ACC112 (cell line): ENCODE measurements around the gene ZNF227.
A peak's percentile ranks its signal among the peaks of the same experiment; 100 is the strongest.
"Not testable (repeated sequence)": the region's sequence is repeated elsewhere in the genome, so short reads cannot be mapped to it uniquely, and the experiment has no call there.

Source experiments
- H2AFZ ChIP-seq: fragments of 200-600 bp; sonication (generic); one replicate; pipeline ENCODE4 v1.6.0; 2017; ENCODE audit warnings: antibody characterized with exemption, low read length; ENCODE audit not compliant: unreplicated experiment
- H3K27ac ChIP-seq: fragments of 200-600 bp; sonication (generic); 2 replicates; pipeline ENCODE4 v1.5.1; 2014; ENCODE audit warnings: low read depth, mild to moderate bottlenecking, antibody characterized with exemption, low read length, moderate library complexity
- H3K27me3 ChIP-seq: fragments of 200-600 bp; sonication (generic); 2 replicates; pipeline ENCODE4 v1.6.1; 2014; ENCODE audit warnings: mild to moderate bottlenecking, antibody characterized with exemption, low read length, moderate library complexity, mixed read lengths; ENCODE audit not compliant: insufficient read depth
- H3K36me3 ChIP-seq: fragments of 200-600 bp; sonication (generic); 2 replicates; pipeline ENCODE4 v1.6.1; 2016; ENCODE audit warnings: mild to moderate bottlenecking, antibody characterized with exemption, low read length, moderate library complexity, mixed read lengths; ENCODE audit not compliant: insufficient read depth
- H3K4me1 ChIP-seq: fragments of 200-600 bp; sonication (generic); one replicate; pipeline ENCODE4 v1.6.1; 2016; ENCODE audit warnings: low read length, mixed read lengths; ENCODE audit not compliant: insufficient read depth, unreplicated experiment, control insufficient read depth
- H3K4me3 ChIP-seq: fragments of 200-600 bp; sonication (generic); 2 replicates; pipeline ENCODE4 v1.5.1; 2014; ENCODE audit warnings: mild to moderate bottlenecking, low read depth, low read length
- H3K79me2 ChIP-seq: fragments of 200-600 bp; sonication (generic); one replicate; pipeline ENCODE4 v1.6.0; 2016; ENCODE audit warnings: low read length; ENCODE audit not compliant: control insufficient read depth, unreplicated experiment, insufficient read depth

The ZNF227 gene

DNA sequence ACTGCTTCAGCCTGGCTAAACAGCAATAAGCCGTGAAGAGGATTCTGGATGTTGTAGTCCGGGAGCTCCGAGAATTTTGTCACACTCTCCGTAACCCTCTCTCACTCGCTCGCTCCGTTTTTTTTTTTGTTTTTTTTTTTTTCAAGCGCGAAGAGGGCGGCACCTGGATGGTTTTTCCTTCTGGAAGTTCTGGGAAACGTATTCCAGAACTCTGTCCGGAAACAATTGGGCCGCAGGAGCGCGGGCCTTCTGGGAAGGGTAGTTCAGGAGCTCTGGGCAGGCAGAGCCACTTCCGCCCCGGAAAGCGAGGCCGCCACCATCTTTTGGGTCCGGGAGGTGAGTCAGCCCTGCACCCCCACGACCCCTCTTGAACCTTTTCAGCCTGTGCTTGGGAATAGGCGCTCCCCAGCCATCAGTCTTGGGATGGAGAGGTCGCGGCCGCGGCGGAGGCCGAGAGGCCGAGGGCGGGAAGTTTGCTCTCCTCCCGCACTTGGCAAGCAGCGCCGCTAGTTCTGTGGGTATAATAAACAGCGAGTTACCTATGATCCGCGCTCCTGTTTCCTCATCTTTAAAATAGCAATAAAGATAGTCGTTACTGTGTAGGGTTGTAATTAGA is at the start of gene ZNF227:
Gene ZNF227, plus strand, starts transcription at position 283 of the 616 bp plus-strand sequence. CDS start 5,261 bp downstream, outside the sequence.
- no peaks in the 10 kb centered on the region for H3K27me3 ChIP-seq
- H3K4me3 ChIP-seq, result peak within 1 kb of the TSS; percentile 88
- peaks cover 12% of the 10 kb centered on the region for H3K79me2 ChIP-seq
- peak within 1 kb of the TSS; percentile 50 for H3K27ac ChIP-seq
- H3K36me3 ChIP-seq, result 0 out of 2 replicates have a peak, but pooled peaks cover 3% of the 10 kb centered on the region
- H2AFZ ChIP-seq, result peak within 1 kb of the TSS; percentile 92
- no peaks in the 10 kb centered on the region for H3K4me1 ChIP-seq

DNA sequence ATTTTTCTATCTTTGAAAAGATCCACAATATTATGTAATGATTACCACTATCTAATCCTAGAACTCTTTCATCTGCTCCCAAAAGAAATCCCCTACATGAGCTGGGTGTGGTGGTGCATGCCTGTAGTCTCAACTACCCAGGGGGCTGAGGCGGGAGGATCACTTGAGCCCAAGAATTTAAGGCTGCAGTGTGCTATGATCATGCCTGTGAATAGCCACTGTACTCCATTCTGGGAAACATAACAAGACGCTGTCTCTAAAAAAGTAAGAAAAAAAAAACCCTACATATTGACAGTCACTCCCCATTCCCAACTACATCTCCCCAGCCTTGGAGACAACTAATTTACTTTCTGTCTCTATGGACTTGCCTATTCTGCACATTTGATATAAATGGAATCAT is 48.5 kb upstream of the ZNF227 start:
- Histone ChIP-seq H3K79me2 (peaks cover 20% of the 10 kb centered on the region), H2AFZ (no peak overlapping the region), H3K27me3 (no peaks in the 10 kb centered on the region), H3K4me3 (no peak overlapping the region), H3K27ac (no peak overlapping the region), H3K36me3 (peaks cover 21% of the 10 kb centered on the region), H3K4me1 (no peaks in the 10 kb centered on the region)

DNA sequence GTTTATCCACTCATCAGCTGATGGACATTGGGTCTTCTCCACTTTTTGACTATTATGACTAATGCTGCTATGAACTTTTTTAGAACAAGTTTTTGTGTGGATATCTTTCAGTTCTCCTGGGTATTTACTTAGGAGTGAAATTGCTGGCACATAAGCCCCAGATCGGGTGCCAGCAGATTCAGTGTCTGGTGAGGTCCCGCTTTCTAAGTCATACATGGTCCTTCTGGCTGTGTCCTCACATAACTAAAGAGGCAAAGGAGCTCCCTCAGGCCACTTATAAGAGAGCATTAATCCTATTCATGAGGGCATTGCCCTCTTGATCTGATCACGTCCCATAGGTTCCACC is 48.0 kb upstream of the ZNF227 start:
- H3K27me3 ChIP-seq, result no peaks in the 10 kb centered on the region
- no peak overlapping the region for H2AFZ ChIP-seq
- H3K79me2 ChIP-seq, result peaks cover 20% of the 10 kb centered on the region
- peak overlapping the region; percentile 73 for H3K27ac ChIP-seq
- peaks cover 24% of the 10 kb centered on the region for H3K36me3 ChIP-seq
- H3K4me3 ChIP-seq, result peak overlapping the region; percentile 97
- H3K4me1 ChIP-seq, result no peaks in the 10 kb centered on the region

DNA sequence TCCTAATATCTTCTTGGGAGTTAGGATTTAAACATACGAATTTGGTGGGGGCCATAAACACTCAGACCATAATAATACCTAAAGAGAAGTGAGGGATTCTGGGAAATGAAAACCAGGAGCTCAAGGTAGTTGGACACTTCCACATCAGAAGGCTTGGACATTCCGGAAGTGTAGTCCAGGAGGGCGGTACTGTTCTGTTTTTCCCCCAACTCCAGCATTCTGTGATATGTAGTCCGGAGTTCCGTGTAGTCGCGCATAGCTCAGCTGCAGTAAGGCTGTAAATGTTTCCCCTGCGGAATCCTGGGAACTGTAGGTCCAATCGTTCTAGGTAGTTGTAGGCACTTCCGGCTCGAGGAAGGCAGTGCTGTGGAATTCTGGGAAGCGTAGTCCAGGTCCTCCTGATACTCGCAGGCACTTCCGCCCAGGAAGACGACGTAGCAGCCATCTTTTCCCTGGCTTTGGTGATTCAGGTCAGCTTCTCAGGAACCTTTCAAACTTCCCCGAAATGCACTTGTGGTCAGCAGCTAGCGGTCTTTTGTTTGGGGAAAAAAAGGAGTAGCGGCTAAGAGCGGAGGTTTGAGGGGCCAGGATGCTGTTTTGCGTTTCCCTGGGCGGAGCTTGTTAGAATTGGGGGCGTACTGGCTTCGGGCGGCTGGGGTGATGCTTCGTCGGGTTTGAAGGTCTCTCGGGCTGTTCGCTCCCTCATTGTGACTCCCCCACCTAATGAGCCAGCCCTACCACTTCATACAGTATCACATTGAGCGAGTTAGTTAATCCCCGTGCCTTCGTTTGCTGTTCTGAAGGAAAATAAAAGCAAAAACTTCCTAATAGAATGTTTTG is 47.4 kb upstream of the ZNF227 start, which contains the start of gene ZNF226:
Gene ZNF226, plus strand, starts transcription at position 428 of the 840 bp plus-strand sequence. CDS start 4,981 bp downstream, outside the sequence.
- Histone ChIP-seq H3K79me2 (peaks cover 20% of the 10 kb centered on the region), H3K4me1 (no peaks in the 10 kb centered on the region), H3K4me3 (peak within 1 kb of the TSS; percentile 97), H2AFZ (peak within 1 kb of the TSS; percentile 95), H3K27me3 (no peaks in the 10 kb centered on the region), H3K27ac (peak within 1 kb of the TSS; percentile 73), H3K36me3 (peaks cover 30% of the 10 kb centered on the region)

DNA sequence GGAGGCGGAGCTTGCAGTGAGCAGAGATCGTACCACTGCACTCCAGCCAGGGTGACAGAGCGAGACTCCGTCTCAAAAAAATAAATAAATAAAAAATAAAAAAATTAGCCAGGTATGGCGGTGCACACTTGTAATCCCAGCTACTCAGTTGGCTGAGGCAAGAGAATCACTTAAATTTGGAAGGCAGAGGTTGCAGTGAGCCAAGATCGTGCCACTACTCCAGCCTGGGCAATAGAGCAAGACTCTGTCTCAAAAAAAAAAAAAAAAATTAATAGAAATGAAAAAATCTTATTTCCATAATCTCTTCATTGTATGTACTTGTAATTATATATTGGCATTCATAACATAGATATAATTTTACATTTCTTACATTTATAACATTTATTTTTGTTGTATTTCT is 41.7 kb upstream of the ZNF227 start:
- not testable (repeated sequence) for H2AFZ ChIP-seq, H3K4me1 ChIP-seq, H3K4me3 ChIP-seq, H3K27ac ChIP-seq, H3K27me3 ChIP-seq
- Histone ChIP-seq H3K79me2 (peaks cover 15% of the 10 kb centered on the region), H3K36me3 (peaks cover 81% of the 10 kb centered on the region)

DNA sequence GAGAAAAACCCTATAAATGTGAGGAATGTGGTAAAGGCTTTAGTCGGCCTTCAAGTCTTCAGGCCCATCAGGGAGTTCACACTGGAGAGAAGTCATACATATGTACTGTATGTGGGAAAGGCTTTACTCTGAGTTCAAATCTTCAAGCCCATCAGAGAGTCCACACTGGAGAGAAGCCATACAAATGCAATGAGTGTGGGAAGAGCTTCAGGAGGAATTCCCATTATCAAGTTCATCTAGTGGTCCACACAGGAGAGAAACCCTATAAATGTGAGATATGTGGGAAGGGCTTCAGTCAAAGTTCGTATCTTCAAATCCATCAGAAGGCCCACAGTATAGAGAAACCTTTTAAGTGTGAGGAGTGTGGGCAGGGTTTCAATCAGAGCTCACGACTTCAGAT is 35.7 kb upstream of the ZNF227 start:
- H3K27me3 ChIP-seq, result no peaks in the 10 kb centered on the region
- H3K79me2 ChIP-seq, result no peaks in the 10 kb centered on the region
- no peak overlapping the region for H2AFZ ChIP-seq
- no peak overlapping the region for H3K27ac ChIP-seq
- peaks cover 61% of the 10 kb centered on the region for H3K36me3 ChIP-seq
- no peaks in the 10 kb centered on the region for H3K4me1 ChIP-seq
- no peak overlapping the region for H3K4me3 ChIP-seq

DNA sequence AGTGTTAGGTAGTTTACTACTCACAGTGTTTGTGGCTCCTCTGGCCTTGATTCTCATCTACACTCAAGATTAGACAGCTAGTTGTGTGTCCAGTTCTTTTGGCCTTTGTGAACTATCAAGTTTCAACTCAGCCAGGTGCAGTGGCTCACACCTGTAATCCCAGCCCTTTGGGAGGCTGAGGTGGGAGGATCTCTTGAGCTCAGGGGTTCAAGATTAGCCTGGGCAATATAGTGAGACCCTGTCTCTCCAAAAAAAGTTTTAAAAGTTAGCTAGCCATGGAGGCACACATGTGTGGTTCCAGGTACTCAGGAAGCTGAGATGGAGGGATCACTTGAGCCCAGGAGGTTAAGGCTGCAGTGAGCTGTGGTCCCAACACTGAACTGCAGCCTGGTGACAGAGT is 31.4 kb upstream of the ZNF227 start:
- Histone ChIP-seq H3K4me3 (no peak overlapping the region), H2AFZ (no peak overlapping the region), H3K4me1 (no peaks in the 10 kb centered on the region), H3K27me3 (no peaks in the 10 kb centered on the region), H3K79me2 (no peaks in the 10 kb centered on the region), H3K36me3 (peaks cover 17% of the 10 kb centered on the region), H3K27ac (no peak overlapping the region)

DNA sequence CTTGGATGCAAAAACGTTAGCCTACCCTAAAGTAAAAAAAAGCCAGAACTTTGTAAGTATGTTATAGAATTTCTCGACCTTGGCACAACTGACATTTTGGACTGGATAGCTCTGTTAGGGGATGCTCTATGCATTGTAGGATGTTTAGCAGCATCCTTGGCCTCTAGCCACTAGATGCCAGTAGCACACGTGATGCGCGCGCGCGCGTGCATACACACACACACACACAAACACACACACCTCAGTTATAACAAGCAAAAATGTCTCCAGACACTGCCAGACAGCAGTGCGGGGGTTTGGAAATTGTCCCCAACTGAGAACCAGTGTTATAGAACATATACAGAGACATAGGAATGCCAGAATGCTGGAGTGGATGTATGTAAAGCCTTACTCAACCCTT is 30.2 kb upstream of the ZNF227 start:
- no peak overlapping the region for H3K4me3 ChIP-seq
- no peaks in the 10 kb centered on the region for H3K79me2 ChIP-seq
- no peak overlapping the region for H2AFZ ChIP-seq
- no peaks in the 10 kb centered on the region for H3K4me1 ChIP-seq
- peaks cover 5% of the 10 kb centered on the region; the same call in 1 of the 2 replicates for H3K36me3 ChIP-seq
- no peaks in the 10 kb centered on the region for H3K27me3 ChIP-seq
- no peak overlapping the region for H3K27ac ChIP-seq

DNA sequence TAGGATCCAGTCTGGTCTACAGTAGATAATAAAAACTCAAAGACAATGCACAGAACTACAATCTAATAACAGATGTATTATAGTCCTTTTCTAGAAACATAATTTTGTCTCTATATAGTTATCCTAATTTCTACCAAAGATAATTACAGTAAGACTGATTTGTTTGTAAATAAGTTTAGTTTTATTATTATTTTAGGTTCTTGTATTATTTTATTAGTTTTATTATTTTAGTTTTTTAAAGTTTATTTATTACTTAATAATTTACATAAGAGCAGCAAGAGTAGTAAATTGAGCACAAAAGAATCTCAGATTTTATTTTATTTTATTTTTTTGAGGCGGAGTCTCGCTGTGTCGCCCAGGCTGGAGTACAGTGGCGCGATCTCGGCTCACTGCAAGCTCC is 22.3 kb upstream of the ZNF227 start:
- Histone ChIP-seq H3K79me2 (no peaks in the 10 kb centered on the region), H3K27ac (no peak overlapping the region), H3K27me3 (no peaks in the 10 kb centered on the region), H3K4me1 (no peaks in the 10 kb centered on the region), H3K36me3 (no peaks in the 10 kb centered on the region), H2AFZ (no peak overlapping the region), H3K4me3 (no peak overlapping the region)

DNA sequence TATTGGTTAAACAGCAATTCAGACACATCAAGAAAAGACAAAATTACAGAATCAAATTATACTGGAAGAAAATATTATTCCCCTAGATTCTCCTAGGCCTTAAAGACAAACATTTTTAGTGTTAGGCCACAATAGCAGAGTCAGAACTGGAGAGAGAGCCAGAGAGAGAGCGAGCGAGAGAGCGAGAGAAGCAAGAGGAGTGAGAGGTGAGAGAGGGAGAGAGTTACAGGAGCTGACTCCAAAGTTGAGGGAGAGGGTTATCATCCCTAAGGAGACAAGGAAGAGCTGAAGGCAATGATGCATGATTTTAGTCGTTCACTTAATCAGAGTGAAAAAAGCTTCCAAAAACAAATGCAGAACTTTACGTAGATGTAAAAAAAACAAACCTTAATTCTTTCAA is 20.2 kb upstream of the ZNF227 start:
- Histone ChIP-seq H3K4me1 (no peaks in the 10 kb centered on the region), H3K36me3 (no peaks in the 10 kb centered on the region)

DNA sequence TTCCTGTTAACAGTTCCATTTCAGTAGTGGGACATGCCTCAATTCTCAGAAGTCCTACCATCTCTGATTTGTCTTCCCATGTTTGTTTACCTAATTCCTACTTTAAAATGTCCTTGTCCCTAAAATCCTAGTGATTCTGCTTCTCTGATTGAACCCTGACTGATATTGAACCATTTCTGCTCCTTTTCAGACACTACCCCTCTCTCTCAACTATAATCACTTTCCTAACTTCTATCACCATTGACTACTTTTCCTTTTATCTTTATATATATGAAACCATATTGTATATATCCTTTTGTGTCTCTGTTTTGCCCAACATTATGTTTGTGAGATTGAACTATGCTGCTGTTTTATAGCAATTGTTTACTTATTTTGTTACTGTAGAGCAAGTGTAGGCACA is 15.6 kb upstream of the ZNF227 start:
- H3K36me3 ChIP-seq, result no peaks in the 10 kb centered on the region
- no peaks in the 10 kb centered on the region for H3K79me2 ChIP-seq
- H3K4me1 ChIP-seq, result no peaks in the 10 kb centered on the region
- no peak overlapping the region for H2AFZ ChIP-seq
- H3K4me3 ChIP-seq, result no peak overlapping the region
- H3K27ac ChIP-seq, result no peak overlapping the region
- no peaks in the 10 kb centered on the region for H3K27me3 ChIP-seq

More for the DNA sequence above, 20.2 kb upstream of the ZNF227 start:
- H3K27ac ChIP-seq, result no peak overlapping the region
- H3K79me2 ChIP-seq, result no peaks in the 10 kb centered on the region
- no peak overlapping the region for H3K4me3 ChIP-seq
- H2AFZ ChIP-seq, result no peak overlapping the region
- H3K27me3 ChIP-seq, result no peaks in the 10 kb centered on the region
